Stomach smooth muscle (tissue), 2 donors: ENCODE measurements around the gene THAP4.
"Not testable (repeated sequence)": the region's sequence is repeated elsewhere in the genome, so short reads cannot be mapped to it uniquely, and the experiment has no call there.

Experiments
- H3K27ac ChIP-seq: one replicate; pipeline ENCODE4 v1.7.0; 2013; ENCODE audit warnings: mild to moderate bottlenecking, low read length, inconsistent platforms
- H3K27me3 ChIP-seq, 2 donors: one replicate each; pipeline ENCODE4 v1.7.0; 2013; ENCODE audit warnings: low read length in 2 of 2; ENCODE audit not compliant: insufficient read depth in 2 of 2, control insufficient read depth in 1 of 2
- H3K36me3 ChIP-seq, 2 donors: one replicate each; pipeline ENCODE4 v1.7.0; 2013; ENCODE audit warnings: low read length in 2 of 2; ENCODE audit not compliant: control insufficient read depth in 2 of 2, insufficient read depth in 2 of 2
- H3K4me1 ChIP-seq: one replicate; pipeline ENCODE4 v1.7.0; 2013; ENCODE audit warnings: low read length; ENCODE audit not compliant: control insufficient read depth, insufficient read depth
- H3K4me3 ChIP-seq, 2 donors: one replicate each; pipeline ENCODE4 v1.7.0; 2013; ENCODE audit warnings: low read length in 2 of 2
- H3K9ac ChIP-seq, 2 donors: one replicate each; pipeline ENCODE4 v1.7.0; 2013; ENCODE audit warnings: low read length in 2 of 2, mild to moderate bottlenecking in 1 of 2
- H3K9me3 ChIP-seq, 2 donors: one replicate each; pipeline ENCODE4 v1.7.0; 2013; ENCODE audit warnings: low read length in 2 of 2; ENCODE audit not compliant: control insufficient read depth in 2 of 2
- donor health status: healthy.
- donor health status: Pancreatic carcinoma.

Gene THAP4

GRCh38 chr2:241662731-241663130 is 25.8 kb upstream of the THAP4 start:
- H3K27me3 ChIP-seq, H3K4me3 ChIP-seq, H3K9ac ChIP-seq, H3K9me3 ChIP-seq, H3K4me1 ChIP-seq, H3K27ac ChIP-seq: not testable (repeated sequence)
- peaks cover 20 to 47% of the 10 kb centered on the region in 2 donors for H3K36me3 ChIP-seq

DNA sequence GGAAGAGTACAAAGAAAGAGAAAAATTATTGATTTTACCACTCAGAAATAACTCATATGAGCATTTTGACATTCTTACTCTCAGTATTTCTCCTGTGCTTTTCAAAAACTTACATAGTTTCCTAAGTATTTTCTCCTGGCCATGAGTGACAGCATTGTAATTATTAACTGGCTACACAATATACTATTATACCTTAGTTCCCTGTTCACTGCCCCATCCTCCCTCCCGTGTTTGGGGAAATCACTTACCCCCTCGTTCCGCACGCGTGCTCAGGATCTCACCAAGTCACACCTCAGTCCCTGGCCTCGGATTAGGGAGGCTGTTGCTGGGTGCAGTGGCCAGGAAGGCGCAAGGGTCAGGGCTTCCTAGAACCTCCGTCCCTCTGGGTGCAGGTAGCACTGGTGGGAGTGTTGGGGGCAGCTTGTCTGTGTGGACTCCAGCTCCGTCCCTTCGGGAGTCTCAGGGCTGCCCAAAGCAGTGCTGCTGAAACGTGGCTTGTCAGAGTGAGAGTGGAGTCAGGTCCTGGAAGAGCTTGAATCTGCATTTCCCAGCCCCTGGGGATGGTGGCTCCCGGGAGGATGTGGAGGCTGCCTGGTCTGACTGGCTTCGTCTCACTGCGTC is 23.7 kb upstream of the THAP4 start:
- Histone ChIP-seq H3K9ac (no peak overlapping the region), H3K9me3 (no peaks in the 10 kb centered on the region), H3K4me3 (no peak overlapping the region), H3K4me1 (peaks cover 4% of the 10 kb centered on the region), H3K36me3 (peaks cover 15 to 47% of the 10 kb centered on the region in 2 donors), H3K27me3 (no peaks in the 10 kb centered on the region), H3K27ac (no peak overlapping the region)

- Histone ChIP-seq H3K4me3 (no peak overlapping the region), H3K9me3 (no peaks in the 10 kb centered on the region), H3K27me3 (no peaks in the 10 kb centered on the region), H3K4me1 (peaks cover 4% of the 10 kb centered on the region), H3K36me3 (peaks cover 21 to 60% of the 10 kb centered on the region in 2 donors), H3K27ac (no peak overlapping the region), H3K9ac (no peak overlapping the region)
These were observed 22.3 kb upstream of the THAP4 start for GRCh38 chr2:241659150-241659739.

- H3K27me3 ChIP-seq, result no peaks in the 10 kb centered on the region
- no peak overlapping the region for H3K27ac ChIP-seq
- no peak overlapping the region for H3K9ac ChIP-seq
- peaks cover 4% of the 10 kb centered on the region for H3K4me1 ChIP-seq
- H3K9me3 ChIP-seq, result no peaks in the 10 kb centered on the region
- peaks cover 24 to 60% of the 10 kb centered on the region in 2 donors for H3K36me3 ChIP-seq
- H3K4me3 ChIP-seq, result no peak overlapping the region
These were observed 21.3 kb upstream of the THAP4 start for GRCh38 chr2:241658296-241658695.

DNA sequence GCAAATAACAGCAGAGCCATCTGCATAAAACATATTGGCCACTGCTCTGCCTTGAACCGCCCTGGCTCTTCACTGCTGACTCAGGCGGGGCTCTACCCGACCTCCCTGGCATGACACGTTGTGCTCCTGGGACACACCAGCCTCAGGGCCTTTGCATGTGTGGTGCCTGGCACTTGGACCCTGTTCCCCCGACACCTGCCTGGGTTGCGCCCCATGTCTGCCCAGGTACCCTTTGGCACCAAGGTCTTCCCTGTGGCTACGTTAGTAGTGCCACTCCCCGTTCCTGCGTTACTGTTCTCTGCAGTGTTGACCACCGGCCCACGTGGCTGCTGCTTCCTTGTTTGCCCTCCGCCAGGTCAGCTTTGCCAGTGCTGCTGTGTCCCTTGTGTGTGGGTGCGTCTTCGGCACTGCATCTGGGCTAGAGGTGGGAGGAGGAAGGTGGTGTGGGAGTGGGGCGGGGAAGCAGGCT is 20.9 kb upstream of the THAP4 start:
- no peak overlapping the region for H3K27ac ChIP-seq
- peaks cover 4% of the 10 kb centered on the region for H3K4me1 ChIP-seq
- peaks cover 28 to 62% of the 10 kb centered on the region in 2 donors for H3K36me3 ChIP-seq

DNA sequence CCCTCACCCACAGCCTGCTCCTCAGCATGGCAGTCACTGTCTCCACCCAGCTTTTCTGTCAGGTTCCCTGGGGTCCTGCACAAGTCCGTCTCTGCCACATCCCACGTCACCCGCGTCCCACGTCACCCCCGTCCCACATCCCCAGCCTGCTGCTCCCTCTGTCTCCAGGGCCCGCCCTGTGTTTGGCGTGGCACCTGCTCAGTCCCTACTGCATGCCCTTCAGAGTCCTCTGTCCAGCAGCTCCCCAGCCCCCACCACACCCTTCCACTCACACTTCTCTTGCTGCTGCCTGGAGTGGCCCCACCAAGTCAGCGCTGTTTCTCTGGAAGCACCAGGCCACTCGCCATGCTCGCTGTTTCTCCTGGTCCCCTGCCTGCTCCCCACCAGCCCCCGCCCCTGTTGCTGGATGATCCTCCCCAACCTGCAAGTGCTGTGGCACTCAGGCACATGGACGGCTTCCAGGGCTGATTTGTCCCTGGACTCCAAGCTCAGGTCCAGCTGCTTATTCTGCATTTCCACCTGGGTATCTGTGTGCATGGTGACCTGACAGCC is 19.3 kb upstream of the THAP4 start:
- H3K27me3 ChIP-seq, result no peaks in the 10 kb centered on the region
- H3K9ac ChIP-seq, result no peak overlapping the region
- peaks cover 39 to 60% of the 10 kb centered on the region in 2 donors for H3K36me3 ChIP-seq
- H3K27ac ChIP-seq, result no peak overlapping the region
- no peak overlapping the region for H3K4me3 ChIP-seq
- peaks cover 4% of the 10 kb centered on the region for H3K4me1 ChIP-seq
- no peaks in the 10 kb centered on the region for H3K9me3 ChIP-seq

More for the DNA sequence above, 20.9 kb upstream of the THAP4 start:
- H3K9ac ChIP-seq, result no peak overlapping the region
- no peaks in the 10 kb centered on the region for H3K27me3 ChIP-seq
- no peak overlapping the region for H3K4me3 ChIP-seq
- no peaks in the 10 kb centered on the region for H3K9me3 ChIP-seq

GRCh38 chr2:241655516-241656189 is 18.7 kb upstream of the THAP4 start:
- H3K36me3 ChIP-seq, result peaks cover 34 to 59% of the 10 kb centered on the region in 2 donors

GRCh38 chr2:241654551-241654950 is 17.6 kb upstream of the THAP4 start:
- H3K4me1 ChIP-seq, result peaks cover 4% of the 10 kb centered on the region
- H3K9ac ChIP-seq, result no peak overlapping the region
- peaks cover 29 to 53% of the 10 kb centered on the region in 2 donors for H3K36me3 ChIP-seq
- H3K4me3 ChIP-seq, result no peak overlapping the region
- H3K27ac ChIP-seq, result no peak overlapping the region
- H3K9me3 ChIP-seq, result no peaks in the 10 kb centered on the region
- no peaks in the 10 kb centered on the region for H3K27me3 ChIP-seq

More at GRCh38 chr2:241655516-241656189, 18.7 kb upstream of the THAP4 start:
- H3K27ac ChIP-seq, result no peak overlapping the region
- peaks cover 4% of the 10 kb centered on the region for H3K4me1 ChIP-seq
- no peaks in the 10 kb centered on the region for H3K27me3 ChIP-seq
- H3K9me3 ChIP-seq, result no peaks in the 10 kb centered on the region
- no peak overlapping the region for H3K4me3 ChIP-seq
- no peak overlapping the region for H3K9ac ChIP-seq

GRCh38 chr2:241653210-241653750 is 16.3 kb upstream of the THAP4 start:
- H3K27me3 ChIP-seq, result no peaks in the 10 kb centered on the region
- H3K9me3 ChIP-seq, result no peaks in the 10 kb centered on the region
- H3K9ac ChIP-seq, result no peak overlapping the region
- H3K36me3 ChIP-seq, result peaks cover 29 to 41% of the 10 kb centered on the region in 2 donors
- no peak overlapping the region for H3K27ac ChIP-seq
- no peak overlapping the region for H3K4me3 ChIP-seq
- H3K4me1 ChIP-seq, result peaks cover 7% of the 10 kb centered on the region

DNA sequence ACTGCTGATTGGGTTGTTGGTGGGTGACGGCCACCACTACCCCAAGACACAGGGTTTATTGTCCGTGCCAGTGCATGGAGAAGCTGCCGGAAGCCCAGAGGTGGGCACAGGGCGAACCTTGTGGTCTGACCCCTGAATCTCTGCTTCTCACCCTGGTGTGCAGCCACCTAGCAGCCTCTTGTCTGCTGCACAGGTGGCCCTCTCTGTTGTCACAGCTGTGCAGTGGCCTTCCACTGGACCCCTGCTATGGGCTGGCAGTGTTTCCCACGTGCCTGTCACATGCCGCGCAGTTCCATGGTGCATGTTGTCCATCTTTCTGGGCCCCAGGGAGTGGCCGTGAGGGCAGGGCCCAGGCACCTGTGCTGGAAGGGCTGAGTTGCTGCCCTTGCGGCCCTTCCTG is 15.8 kb upstream of the THAP4 start:
- no peaks in the 10 kb centered on the region for H3K9me3 ChIP-seq
- peaks cover 29 to 39% of the 10 kb centered on the region in 2 donors for H3K36me3 ChIP-seq

More for the DNA sequence above, 15.8 kb upstream of the THAP4 start:
- Histone ChIP-seq H3K9ac (no peak overlapping the region), H3K27ac (no peak overlapping the region), H3K4me1 (peaks cover 7% of the 10 kb centered on the region), H3K27me3 (no peaks in the 10 kb centered on the region), H3K4me3 (no peak overlapping the region)
